GM19324 (cell line): Measurements from ENCODE around the gene MAX.
A peak's percentile ranks its signal among the peaks of the same experiment; 100 is the strongest.
"Not testable (repeated sequence)": the region's sequence is repeated elsewhere in the genome, so short reads cannot be mapped to it uniquely, and the experiment has no call there.

Experiments used
- ATAC-seq: cut with Tn5 transposase; IDR thresholded peaks from one replicate; pipeline ENCODE4 v1.9.1; 2021; ENCODE audit warnings: mild to moderate bottlenecking, moderate library complexity; ENCODE audit not compliant: unreplicated experiment, low FRiP score

MAX gene

GRCh38 chr14:65106316-65106715 is 4.0 kb upstream of the MAX start:
- no peak for ATAC-seq

DNA sequence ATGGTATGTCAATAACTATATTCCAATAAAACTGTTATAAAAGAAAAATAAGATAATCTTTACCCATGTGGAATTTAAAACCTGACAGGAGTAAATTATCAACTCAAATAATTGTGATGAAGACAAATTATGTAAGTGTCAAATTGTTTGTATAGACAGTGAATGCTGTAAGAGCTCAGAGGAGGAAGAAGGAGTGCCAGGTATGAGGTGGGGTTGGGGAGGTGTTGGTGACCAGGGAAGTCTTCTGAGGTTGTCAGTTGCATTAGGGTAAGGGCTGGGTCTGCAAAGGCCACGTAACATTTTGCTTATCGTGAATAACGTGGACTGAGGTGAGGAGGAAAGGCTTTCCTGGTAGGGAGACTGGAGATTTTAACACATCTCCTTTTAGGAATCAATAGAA is 2.5 kb upstream of the MAX start:
- ATAC-seq: no peak

DNA sequence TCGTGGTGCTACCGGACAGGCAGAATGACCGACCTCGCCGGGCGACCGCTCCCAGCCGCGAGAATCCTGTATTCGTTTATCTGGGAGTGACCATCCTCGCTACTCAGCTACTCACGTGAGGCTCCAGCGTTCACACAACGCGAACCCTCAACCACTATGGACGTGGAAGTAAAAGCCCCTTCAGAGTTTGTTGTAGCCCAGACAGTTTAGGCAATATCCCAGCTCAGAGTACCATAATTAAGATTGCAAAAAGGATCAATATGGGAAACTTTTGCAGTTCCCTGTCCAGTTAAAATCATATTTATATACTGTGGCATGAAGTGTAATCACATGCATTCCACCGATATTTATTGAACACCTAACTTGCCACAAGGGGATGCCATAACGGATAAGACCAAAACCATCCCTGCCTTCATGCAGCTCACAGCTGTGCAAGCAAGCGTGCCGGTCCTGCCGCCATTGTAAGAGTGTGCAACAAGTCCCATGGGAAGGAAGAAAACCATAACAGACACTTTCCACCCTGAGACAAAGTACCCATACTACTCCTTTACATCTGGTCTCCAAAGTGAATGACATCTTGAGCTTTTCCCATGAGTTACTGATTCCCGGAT is 938 bp upstream of the MAX start:
- ATAC-seq: no peak

GRCh38 chr14:65101631-65102440 is 481 bp downstream of the MAX start:
- peak; percentile 16 for ATAC-seq

GRCh38 chr14:65100922-65101541 is 1.3 kb downstream of the MAX start:
- no peak for ATAC-seq

DNA sequence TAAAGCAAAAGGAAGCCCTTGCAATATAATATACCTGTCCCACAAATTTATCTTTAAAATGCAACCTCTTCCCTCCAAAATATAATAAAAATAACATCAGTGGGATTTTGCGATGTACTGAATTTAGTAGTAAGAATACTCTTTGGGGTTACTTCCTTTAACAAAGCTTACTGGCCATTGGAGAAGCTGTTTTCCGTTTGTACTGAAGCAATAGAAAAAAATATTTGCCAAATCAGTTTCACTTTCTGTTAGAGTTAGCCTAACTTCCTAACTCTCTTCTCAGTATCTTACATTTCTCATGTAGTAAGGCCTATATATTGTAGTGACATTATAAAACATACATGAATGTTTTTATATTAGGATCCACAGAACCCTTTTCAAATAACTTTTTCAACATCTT is 3.7 kb downstream of the MAX start:
- ATAC-seq: no peak

DNA sequence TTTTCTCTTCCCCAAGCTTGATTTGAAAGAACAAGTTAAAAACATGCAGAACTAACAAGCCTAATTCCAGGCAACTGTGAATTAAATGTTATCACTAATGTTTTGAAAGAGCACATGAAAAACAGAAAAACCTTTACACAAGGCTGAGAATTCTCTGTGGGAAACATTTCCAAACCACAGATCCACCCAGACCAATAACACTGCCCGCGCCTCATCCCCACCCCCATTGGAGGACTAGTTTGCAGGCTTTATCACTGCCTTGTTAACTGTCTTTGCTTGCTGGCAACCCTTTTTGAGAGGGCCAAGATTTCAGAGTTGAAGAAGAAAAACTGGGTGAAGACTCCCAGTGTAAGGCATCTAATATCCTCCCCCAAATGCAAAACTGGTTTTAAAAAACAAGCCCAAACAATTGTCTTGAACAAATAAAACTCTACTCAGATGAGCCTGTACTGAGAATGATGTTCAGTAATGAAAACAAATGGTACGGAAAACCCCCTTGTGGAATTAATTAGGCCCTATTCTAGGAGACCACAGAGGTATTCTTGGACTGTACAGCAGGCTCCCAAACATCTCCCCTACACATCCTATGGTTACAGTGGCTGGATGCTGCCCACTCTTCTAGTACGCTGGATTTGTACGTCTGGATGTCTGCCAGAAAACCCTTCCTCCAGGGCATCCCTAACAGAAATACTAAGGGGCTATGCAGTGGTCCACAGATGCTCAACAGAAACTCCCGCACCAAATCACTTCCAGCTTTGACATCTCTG is 5.8 kb downstream of the MAX start:
- ATAC-seq: no peak

DNA sequence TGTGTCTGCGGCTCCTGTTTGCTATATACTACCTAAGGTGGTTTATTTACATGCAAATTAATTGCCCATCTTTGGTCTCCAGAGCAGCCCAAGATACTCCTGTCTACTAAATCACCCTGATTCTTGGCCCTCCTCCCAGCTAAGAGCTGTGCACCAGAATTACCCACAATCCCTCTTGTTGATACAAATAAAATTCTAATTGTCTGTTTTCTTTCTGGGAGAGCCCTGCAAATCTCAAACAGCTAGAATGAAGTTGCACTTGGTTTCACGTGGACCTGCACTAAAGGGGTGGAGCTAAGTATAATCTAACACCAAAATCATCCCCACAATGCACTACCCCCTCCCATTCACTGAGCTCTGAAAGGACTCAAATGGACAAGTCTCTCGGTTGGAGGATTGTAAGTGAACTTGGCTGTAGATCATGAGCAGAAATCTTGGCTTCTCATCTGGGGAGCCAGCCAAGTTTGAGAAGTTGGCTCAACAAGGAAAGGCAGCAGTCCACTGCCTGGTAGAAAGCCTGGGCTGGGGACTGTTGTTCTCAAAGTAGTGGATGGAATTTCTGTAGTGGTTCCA is 6.6 kb downstream of the MAX start:
- ATAC-seq: no peak

DNA sequence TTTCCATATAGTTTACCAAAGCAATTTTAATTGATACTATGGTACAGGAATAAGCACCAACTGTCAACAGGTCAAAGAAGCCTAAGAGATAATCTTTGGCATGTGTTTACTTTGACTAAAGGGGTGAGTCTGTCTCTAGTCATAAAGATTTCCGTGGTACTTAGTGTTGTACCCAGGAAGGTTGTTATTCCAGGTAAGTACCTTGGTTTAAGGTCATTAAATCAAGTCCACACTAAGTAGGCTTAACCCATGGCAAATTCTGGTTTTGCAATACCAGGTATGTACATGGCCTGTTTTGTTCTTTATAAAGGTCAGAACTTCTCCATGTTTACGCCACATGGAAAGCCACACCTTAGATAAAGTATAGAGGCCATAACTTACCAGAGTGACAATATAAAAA is 10.0 kb downstream of the MAX start:
- ATAC-seq: no peak

GRCh38 chr14:65087835-65088234 is 14.5 kb downstream of the MAX start:
- not testable (repeated sequence) for ATAC-seq

GRCh38 chr14:65086686-65087085 is 15.6 kb downstream of the MAX start:
- not testable (repeated sequence) for ATAC-seq

- no peak for ATAC-seq
These were observed 17.5 kb downstream of the MAX start for GRCh38 chr14:65084554-65085505.

DNA sequence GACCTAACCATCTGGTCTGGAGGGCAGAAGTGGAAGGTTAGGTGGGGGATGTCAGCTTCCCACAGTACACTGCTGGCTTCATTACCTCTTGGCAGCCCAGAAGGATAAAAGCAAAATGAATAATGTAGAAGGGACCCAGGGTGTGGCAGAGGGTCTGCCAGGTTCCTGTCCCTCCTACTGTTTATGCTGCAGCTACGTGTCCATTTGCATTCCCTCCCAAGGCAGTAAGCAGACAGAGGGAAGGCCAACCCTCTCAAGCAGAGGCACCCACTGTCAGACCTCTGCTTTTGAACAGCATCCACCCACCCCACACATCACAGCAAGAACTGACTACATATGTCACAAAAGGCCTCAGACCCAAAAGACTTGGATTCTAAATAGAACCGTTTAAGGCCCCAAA is 19.4 kb downstream of the MAX start:
- no peak for ATAC-seq

DNA sequence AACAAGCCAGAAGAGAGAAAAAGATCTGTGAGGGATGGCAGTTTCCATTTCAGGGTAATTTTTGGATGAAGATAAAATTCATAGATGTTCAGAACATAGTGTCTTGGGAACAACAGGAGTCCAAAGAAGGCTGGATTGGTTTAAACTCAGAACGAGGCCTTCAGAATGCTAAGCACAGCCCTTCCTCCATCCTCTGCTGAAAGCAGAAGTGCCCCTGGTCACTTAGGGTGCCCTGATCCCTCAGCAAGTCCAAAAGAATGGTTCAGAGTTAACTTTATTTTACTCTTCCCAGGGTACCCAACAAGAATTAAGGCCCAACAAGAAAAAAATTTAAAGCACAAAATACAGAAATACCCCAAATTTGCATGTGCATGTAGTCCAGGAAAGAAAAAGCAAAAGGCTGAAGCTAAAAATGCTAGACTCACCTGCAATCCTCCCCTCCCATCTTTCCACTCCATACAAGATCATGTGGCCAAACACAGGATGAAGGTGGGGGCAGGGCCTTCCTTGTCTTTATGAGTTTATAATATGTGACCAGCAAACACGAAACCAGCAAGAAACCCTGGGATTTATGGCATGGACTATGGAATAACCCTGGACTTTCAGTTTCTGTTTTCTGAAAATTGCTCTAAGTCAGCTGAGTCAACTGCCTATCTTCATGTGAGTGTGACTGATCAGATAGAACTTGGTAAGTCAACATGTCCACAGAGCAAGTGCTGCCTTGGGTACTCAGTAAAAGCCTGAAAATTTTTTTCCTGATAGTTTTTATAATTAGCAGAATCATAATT is 21.2 kb downstream of the MAX start:
- no peak for ATAC-seq

DNA sequence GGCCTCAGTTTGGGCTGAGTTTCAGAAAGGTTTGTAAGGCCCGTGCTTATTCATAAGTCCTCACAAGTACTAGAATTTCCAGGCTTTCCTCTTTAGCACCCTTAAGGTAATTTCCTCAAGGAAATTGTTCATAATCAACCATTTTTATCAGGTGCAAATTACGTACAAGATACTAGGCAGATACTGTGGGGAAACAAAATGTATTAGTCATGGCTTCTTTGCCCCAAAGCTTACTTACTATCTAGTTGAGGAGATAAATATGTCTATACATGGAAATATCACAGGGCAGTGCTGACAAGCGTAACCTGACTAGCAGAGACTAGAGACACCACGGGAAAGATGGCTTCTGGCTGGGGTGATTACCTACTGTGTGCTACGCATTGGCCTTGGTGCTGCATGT is 22.5 kb downstream of the MAX start:
- no peak for ATAC-seq

GRCh38 chr14:65079201-65079600 is 23.1 kb downstream of the MAX start:
- ATAC-seq: no peak

- ATAC-seq: no peak
These were observed 25.0 kb downstream of the MAX start for GRCh38 chr14:65077318-65077717.

DNA sequence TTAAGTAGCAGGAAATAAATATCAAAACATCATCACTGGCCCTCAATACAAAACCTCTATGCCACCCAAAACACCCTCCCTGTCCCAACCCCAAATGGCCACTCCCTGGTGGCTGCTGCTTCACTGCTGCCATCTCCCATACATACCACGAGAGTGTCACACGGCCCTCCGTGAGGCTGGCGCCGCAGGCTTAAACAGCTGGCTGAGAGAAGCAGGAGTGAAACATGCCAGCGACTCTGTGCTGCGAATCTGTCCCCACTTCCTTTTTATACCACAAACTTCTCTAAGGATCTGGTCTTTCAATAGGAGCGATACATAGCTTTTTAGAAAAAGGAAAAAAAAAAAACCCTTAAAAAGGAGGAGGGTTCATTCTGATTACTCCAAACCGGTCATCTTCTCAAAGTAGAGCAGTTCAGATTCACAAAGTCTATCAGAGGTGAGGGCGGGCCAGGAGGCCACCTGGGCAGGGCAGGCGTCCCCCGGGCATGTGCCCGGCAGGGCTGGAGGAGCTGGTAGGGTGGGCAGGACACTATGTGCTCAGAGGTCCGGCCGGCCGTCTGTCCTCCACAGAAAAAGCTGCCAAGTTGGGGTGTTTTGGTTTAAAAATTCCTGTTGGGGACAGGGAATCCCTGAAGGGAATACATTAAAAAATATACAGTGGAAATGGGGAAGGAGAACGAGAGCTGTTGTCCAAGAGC is 26.5 kb downstream of the MAX start:
- ATAC-seq: no peak
